ENCODE data around the gene SUN2. TPM values are rescaled to one million over a fixed set of nuclear protein-coding genes. Genes with fewer than 3 reads are reported as not detected.

The SUN2 gene
- total and polyA plus RNA-seq, 10 of the 15 experiments (the other 5 are each of a cell fraction or from before 2014, with no cell fraction given), result 0.18 to 107 (median 35.9) TPM

GRCh38 chr22:38705235-38706100 is 50.3 kb downstream of the SUN2 start, which contains the start of gene GTPBP1 (continued):
- TF ChIP-seq ZBTB40 (IDR thresholded peaks at IDR 0.05; ENCODE audit: borderline replicate concordance), result peak; percentile 56; the same call in 1 of the 2 replicates
- peak; percentile 98 for TF ChIP-seq SP1 (IDR thresholded peaks at IDR 0.05; ENCODE audit: low read depth, low read length)
- no peak for TF ChIP-seq NR2C1 (IDR thresholded peaks at IDR 0.05)
- TF ChIP-seq, protein P1, sequence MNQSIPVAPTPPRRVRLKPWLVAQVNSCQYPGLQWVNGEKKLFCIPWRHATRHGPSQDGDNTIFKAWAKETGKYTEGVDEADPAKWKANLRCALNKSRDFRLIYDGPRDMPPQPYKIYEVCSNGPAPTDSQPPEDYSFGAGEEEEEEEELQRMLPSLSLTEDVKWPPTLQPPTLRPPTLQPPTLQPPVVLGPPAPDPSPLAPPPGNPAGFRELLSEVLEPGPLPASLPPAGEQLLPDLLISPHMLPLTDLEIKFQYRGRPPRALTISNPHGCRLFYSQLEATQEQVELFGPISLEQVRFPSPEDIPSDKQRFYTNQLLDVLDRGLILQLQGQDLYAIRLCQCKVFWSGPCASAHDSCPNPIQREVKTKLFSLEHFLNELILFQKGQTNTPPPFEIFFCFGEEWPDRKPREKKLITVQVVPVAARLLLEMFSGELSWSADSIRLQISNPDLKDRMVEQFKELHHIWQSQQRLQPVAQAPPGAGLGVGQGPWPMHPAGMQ (IDR thresholded peaks at IDR 0.05; ENCODE audit: borderline replicate concordance), result no peak
- TF ChIP-seq IRF4 (IDR thresholded peaks at IDR 0.05; ENCODE audit: low read depth, low read length), result peak; percentile 61; the same call in 1 of the 2 replicates
- peak; percentile 68; the same call in 1 of the 2 replicates for TF ChIP-seq NBN (IDR thresholded peaks at IDR 0.05)
- no peak for TF ChIP-seq RBBP5 (conservative IDR thresholded peaks at IDR 0.05)
- peak; percentile 100 for TF ChIP-seq PKNOX1 (IDR thresholded peaks at IDR 0.05)
- no peak for TF ChIP-seq SIN3A (IDR thresholded peaks at IDR 0.05; ENCODE audit: low read depth, low read length)
- no peak for TF ChIP-seq TCF3 (IDR thresholded peaks at IDR 0.05; ENCODE audit: borderline replicate concordance, insufficient read depth, low read depth, low read length)
- TF ChIP-seq USF2 (IDR thresholded peaks at IDR 0.05; ENCODE audit: borderline replicate concordance, low read depth, low read length), result peak; percentile 49; the same call in 1 of the 2 replicates
- TF ChIP-seq RCOR1 (conservative IDR thresholded peaks at IDR 0.05; ENCODE audit: low read depth, low read length), result no peak
- TF ChIP-seq SMAD5 (IDR thresholded peaks at IDR 0.05; ENCODE audit: low read depth), result no peak
- no peak for TF ChIP-seq HDAC2 (IDR thresholded peaks at IDR 0.05)
- no peak for TF ChIP-seq YBX1 (IDR thresholded peaks at IDR 0.05)
- no peak for TF ChIP-seq TARDBP (IDR thresholded peaks at IDR 0.05; ENCODE audit: borderline replicate concordance)
- peak; percentile 81; the same call in 1 of the 2 replicates for TF ChIP-seq ZNF207 (IDR thresholded peaks at IDR 0.05; ENCODE audit: borderline replicate concordance)
- TF ChIP-seq NRF1 (conservative IDR thresholded peaks at IDR 0.05; ENCODE audit: low read depth, low read length), result no peak
- TF ChIP-seq RELA (IDR thresholded peaks at IDR 0.05; ENCODE audit: borderline replicate concordance, partially characterized antibody), result no peak
- peak; percentile 20; the same call in 1 of the 2 replicates for TF ChIP-seq HCFC1 (IDR thresholded peaks at IDR 0.05; ENCODE audit: low read length)
- no peak; the same call in 1 of the 2 replicates for TF ChIP-seq ATF2 (IDR thresholded peaks at IDR 0.05; ENCODE audit: low read length)
- TF ChIP-seq NR2F1 (conservative IDR thresholded peaks at IDR 0.05), result no peak
- TF ChIP-seq WRNIP1 (IDR thresholded peaks at IDR 0.05; ENCODE audit: borderline replicate concordance, low read depth, low read length), result no peak

Measured in GM12878 (cell line).